ENCODE results near the gene BSPH1. TPM values are rescaled to one million over a fixed set of nuclear protein-coding genes. Genes with fewer than 3 reads are reported as not detected.
A peak's percentile ranks its signal among the peaks of the same experiment; 100 is the strongest.
"Not testable (repeated sequence)": the region's sequence is repeated elsewhere in the genome, so short reads cannot be mapped to it uniquely, and the experiment has no call there.

The BSPH1 gene
- total and polyA plus RNA-seq, 2 donors from 2014 or later, result not detected

- no peaks in the 10 kb centered on the region for H3K9me3 ChIP-seq (ENCODE audit: control insufficient read depth in 2 of 3, insufficient read depth in 1 of 3, low read length in 3 of 3)
- intact Hi-C loops (cut with DNase I), result no loop called here
- FAIRE-seq, result no peak
- no peak overlapping the region for H3K4me3 ChIP-seq (ENCODE audit: low read length in 3 of 3)
- H3K9ac ChIP-seq (ENCODE audit: low read length in 3 of 3), result no peak overlapping the region
- no peaks in the 10 kb centered on the region for H3K4me1 ChIP-seq (ENCODE audit: control insufficient read depth in 2 of 3, insufficient read depth in 2 of 3, low read depth in 1 of 3, low read length in 3 of 3)
- H3K36me3 ChIP-seq (ENCODE audit: control insufficient read depth in 2 of 3, insufficient read depth in 3 of 3, low read length in 3 of 3), result no peaks in the 10 kb centered on the region
- no peaks in the 10 kb centered on the region for H3K27me3 ChIP-seq (ENCODE audit: control insufficient read depth, insufficient read depth, low read length)
- H3K27ac ChIP-seq (ENCODE audit: low read depth in 2 of 2, low read length in 2 of 2), result no peak overlapping the region
- no peak for TF ChIP-seq CTCF (IDR thresholded peaks at IDR 0.05; ENCODE audit: borderline replicate concordance, extremely low read depth, insufficient read depth)
- peak in 3 of 5 donors; percentile 7 to 22 (median 12) for DNase-seq
These were observed 670 bp downstream of the BSPH1 start for GRCh38 chr19:47991191-47991808.

GRCh38 chr19:47973529-47973928 lies 18.4 kb downstream of the BSPH1 start:
- intact Hi-C loops (cut with DNase I), result no loop called here
- H3K36me3 ChIP-seq (ENCODE audit: control insufficient read depth in 2 of 3, insufficient read depth in 3 of 3, low read length in 3 of 3), result no peaks in the 10 kb centered on the region
- H3K4me3 ChIP-seq (ENCODE audit: low read length in 3 of 3), result no peak overlapping the region
- no peaks in the 10 kb centered on the region for H3K9me3 ChIP-seq (ENCODE audit: control insufficient read depth in 2 of 3, insufficient read depth in 1 of 3, low read length in 3 of 3)
- TF ChIP-seq CTCF (IDR thresholded peaks at IDR 0.05; ENCODE audit: borderline replicate concordance, extremely low read depth, insufficient read depth), result no peak
- no peaks in the 10 kb centered on the region for H3K27me3 ChIP-seq (ENCODE audit: control insufficient read depth, insufficient read depth, low read length)
- FAIRE-seq (no peak), DNase-seq (no peak)
- H3K9ac ChIP-seq (ENCODE audit: low read length in 3 of 3), result no peak overlapping the region
- no peak overlapping the region for H3K27ac ChIP-seq (ENCODE audit: low read depth in 2 of 2, low read length in 2 of 2)
- no peaks in the 10 kb centered on the region for H3K4me1 ChIP-seq (ENCODE audit: control insufficient read depth in 2 of 3, insufficient read depth in 2 of 3, low read depth in 1 of 3, low read length in 3 of 3)

GRCh38 chr19:47955936-47956335 lies 36.0 kb downstream of the BSPH1 start:
- H3K9me3 ChIP-seq (ENCODE audit: control insufficient read depth in 2 of 3, insufficient read depth in 1 of 3, low read length in 3 of 3); H3K4me1 ChIP-seq (ENCODE audit: control insufficient read depth in 2 of 3, insufficient read depth in 2 of 3, low read depth in 1 of 3, low read length in 3 of 3); H3K27me3 ChIP-seq (ENCODE audit: control insufficient read depth, insufficient read depth, low read length); H3K4me3 ChIP-seq (ENCODE audit: low read length in 3 of 3); H3K36me3 ChIP-seq (ENCODE audit: control insufficient read depth in 2 of 3, insufficient read depth in 3 of 3, low read length in 3 of 3); H3K9ac ChIP-seq (ENCODE audit: low read length in 3 of 3); H3K27ac ChIP-seq (ENCODE audit: low read depth in 2 of 2, low read length in 2 of 2); FAIRE-seq; intact Hi-C loops (cut with DNase I): not testable (repeated sequence)
- DNase-seq, result peak in 1 of 5 donors; percentile 82

- H3K27me3 ChIP-seq (ENCODE audit: control insufficient read depth, insufficient read depth, low read length); H3K9ac ChIP-seq (ENCODE audit: low read length in 3 of 3); H3K36me3 ChIP-seq (ENCODE audit: control insufficient read depth in 2 of 3, insufficient read depth in 3 of 3, low read length in 3 of 3); FAIRE-seq; DNase-seq; H3K27ac ChIP-seq (ENCODE audit: low read depth in 2 of 2, low read length in 2 of 2); H3K4me3 ChIP-seq (ENCODE audit: low read length in 3 of 3); intact Hi-C loops (cut with DNase I); H3K4me1 ChIP-seq (ENCODE audit: control insufficient read depth in 2 of 3, insufficient read depth in 2 of 3, low read depth in 1 of 3, low read length in 3 of 3); H3K9me3 ChIP-seq (ENCODE audit: control insufficient read depth in 2 of 3, insufficient read depth in 1 of 3, low read length in 3 of 3): not testable (repeated sequence)
These were observed 39.8 kb downstream of the BSPH1 start for GRCh38 chr19:47952132-47952531.

GRCh38 chr19:47949852-47950521 lies 42.0 kb downstream of the BSPH1 start:
- FAIRE-seq; H3K36me3 ChIP-seq (ENCODE audit: control insufficient read depth in 2 of 3, insufficient read depth in 3 of 3, low read length in 3 of 3); H3K27me3 ChIP-seq (ENCODE audit: control insufficient read depth, insufficient read depth, low read length); H3K4me1 ChIP-seq (ENCODE audit: control insufficient read depth in 2 of 3, insufficient read depth in 2 of 3, low read depth in 1 of 3, low read length in 3 of 3); H3K9ac ChIP-seq (ENCODE audit: low read length in 3 of 3); intact Hi-C loops (cut with DNase I); H3K9me3 ChIP-seq (ENCODE audit: control insufficient read depth in 2 of 3, insufficient read depth in 1 of 3, low read length in 3 of 3); H3K27ac ChIP-seq (ENCODE audit: low read depth in 2 of 2, low read length in 2 of 2); H3K4me3 ChIP-seq (ENCODE audit: low read length in 3 of 3): not testable (repeated sequence)
- peak in 1 of 5 donors; percentile 83 for DNase-seq

GRCh38 chr19:47928581-47928980 lies 63.4 kb downstream of the BSPH1 start:
- H3K4me3 ChIP-seq (ENCODE audit: low read length in 3 of 3); H3K36me3 ChIP-seq (ENCODE audit: control insufficient read depth in 2 of 3, insufficient read depth in 3 of 3, low read length in 3 of 3); DNase-seq; H3K9me3 ChIP-seq (ENCODE audit: control insufficient read depth in 2 of 3, insufficient read depth in 1 of 3, low read length in 3 of 3); H3K27ac ChIP-seq (ENCODE audit: low read depth in 2 of 2, low read length in 2 of 2); FAIRE-seq; H3K27me3 ChIP-seq (ENCODE audit: control insufficient read depth, insufficient read depth, low read length); H3K4me1 ChIP-seq (ENCODE audit: control insufficient read depth in 2 of 3, insufficient read depth in 2 of 3, low read depth in 1 of 3, low read length in 3 of 3); H3K9ac ChIP-seq (ENCODE audit: low read length in 3 of 3); intact Hi-C loops (cut with DNase I): not testable (repeated sequence)
